NCI-H2227 treated with DMSO at 0.1 percent for 48 hours (cell line): Measurements from ENCODE around the gene ATP8B3.
"Not testable (repeated sequence)": the region's sequence is repeated elsewhere in the genome, so short reads cannot be mapped to it uniquely, and the experiment has no call there.

Experiments used
- DNase-seq: peaks from one replicate; lab custom pipeline; 2025; lab: John Stamatoyannopoulos, UW

Gene ATP8B3

GRCh38 chr19:1767464-1767933 lies 44.6 kb downstream of the ATP8B3 start:
- DNase-seq = no peak

GRCh38 chr19:1766800-1767352 lies 45.2 kb downstream of the ATP8B3 start:
- DNase-seq = no peak

GRCh38 chr19:1765904-1766799 lies 45.9 kb downstream of the ATP8B3 start:
- no peak for DNase-seq

GRCh38 chr19:1765232-1765903 lies 46.7 kb downstream of the ATP8B3 start:
- DNase-seq = no peak

- DNase-seq = no peak
These were observed 47.3 kb downstream of the ATP8B3 start for GRCh38 chr19:1764729-1765128.

GRCh38 chr19:1763648-1764639 lies 48.1 kb downstream of the ATP8B3 start:
- DNase-seq = no peak

GRCh38 chr19:1762243-1763117 lies 49.6 kb downstream of the ATP8B3 start:
- no peak for DNase-seq

GRCh38 chr19:1761528-1762242 lies 50.4 kb downstream of the ATP8B3 start:
- no peak for DNase-seq

GRCh38 chr19:1760786-1761527 lies 51.1 kb downstream of the ATP8B3 start:
- DNase-seq = not testable (repeated sequence)

- no peak for DNase-seq
These were observed 52.1 kb downstream of the ATP8B3 start for GRCh38 chr19:1760020-1760419.

GRCh38 chr19:1758959-1759903 lies 52.8 kb downstream of the ATP8B3 start:
- no peak for DNase-seq

- no peak for DNase-seq
These were observed 53.9 kb downstream of the ATP8B3 start for GRCh38 chr19:1758231-1758577.

GRCh38 chr19:1757468-1758230 lies 54.4 kb downstream of the ATP8B3 start:
- no peak for DNase-seq

GRCh38 chr19:1756705-1757465 lies 55.2 kb downstream of the ATP8B3 start:
- DNase-seq = no peak

- no peak for DNase-seq
These were observed 55.8 kb downstream of the ATP8B3 start for GRCh38 chr19:1756264-1756663.

GRCh38 chr19:1755467-1756171 lies 56.5 kb downstream of the ATP8B3 start:
- no peak for DNase-seq
